Measurements from ENCODE around the gene BAZ2B. TPM values are rescaled to one million over a fixed set of nuclear protein-coding genes. Genes with fewer than 3 reads are reported as not detected.

The BAZ2B gene
- total RNA-seq, 2 donors from 2014 or later: 60.8 to 84.5 TPM

- H3K4me3 ChIP-seq: no peak overlapping the region
- TF ChIP-seq POLR2A (IDR thresholded peaks at IDR 0.05) (no peak), POLR2AphosphoS5 (IDR thresholded peaks at IDR 0.05) (no peak), CTCF (IDR thresholded peaks at IDR 0.05) (no peak)
- H3K9me3 ChIP-seq: no peaks in the 10 kb centered on the region
- H3K36me3 ChIP-seq: no peaks in the 10 kb centered on the region
- DNase-seq (ENCODE audit: low spot score): no peak
- H3K27ac ChIP-seq: no peak overlapping the region
- intact Hi-C loops (cut with DNase I): no loop called here
- no peaks in the 10 kb centered on the region for H3K4me1 ChIP-seq (replicated peaks)
- 52% methylated on average over 1 of the region's 1 CpG for WGBS
- H3K27me3 ChIP-seq (replicated peaks; ENCODE audit: insufficient read depth): no peaks in the 10 kb centered on the region
Observed at GRCh38 chr2:159553727-159554126, 62.6 kb downstream of the BAZ2B start.

GRCh38 chr2:159551806-159552205 is 64.5 kb downstream of the BAZ2B start:
- H3K4me1 ChIP-seq (replicated peaks): no peaks in the 10 kb centered on the region
- H3K9me3 ChIP-seq: no peaks in the 10 kb centered on the region
- H3K27ac ChIP-seq: no peak overlapping the region
- no peak overlapping the region for H3K4me3 ChIP-seq
- no peaks in the 10 kb centered on the region for H3K27me3 ChIP-seq (replicated peaks; ENCODE audit: insufficient read depth)
- TF ChIP-seq POLR2A (IDR thresholded peaks at IDR 0.05): no peak
- no peak for TF ChIP-seq POLR2AphosphoS5 (IDR thresholded peaks at IDR 0.05)
- TF ChIP-seq CTCF (IDR thresholded peaks at IDR 0.05): no peak
- intact Hi-C loops (cut with DNase I): no loop called here
- no peak for DNase-seq (ENCODE audit: low spot score)
- H3K36me3 ChIP-seq: no peaks in the 10 kb centered on the region
- 94% methylated on average over 1 of the region's 1 CpG for WGBS

- H3K4me1 ChIP-seq (replicated peaks): no peaks in the 10 kb centered on the region
- no peaks in the 10 kb centered on the region for H3K9me3 ChIP-seq
- no peak for DNase-seq (ENCODE audit: low spot score)
- H3K4me3 ChIP-seq: no peak overlapping the region
- no peaks in the 10 kb centered on the region for H3K36me3 ChIP-seq
- H3K27me3 ChIP-seq (replicated peaks; ENCODE audit: insufficient read depth): no peaks in the 10 kb centered on the region
- no peak overlapping the region for H3K27ac ChIP-seq
- 95% methylated on average over 2 of the region's 2 CpGs for WGBS
- TF ChIP-seq POLR2AphosphoS5 (IDR thresholded peaks at IDR 0.05) (no peak), POLR2A (IDR thresholded peaks at IDR 0.05) (no peak), CTCF (IDR thresholded peaks at IDR 0.05) (no peak)
- intact Hi-C loops (cut with DNase I): no loop called here
Observed at GRCh38 chr2:159550231-159550630, 66.1 kb downstream of the BAZ2B start.

- H3K36me3 ChIP-seq: no peaks in the 10 kb centered on the region
- H3K27me3 ChIP-seq (replicated peaks; ENCODE audit: insufficient read depth): no peaks in the 10 kb centered on the region
- no peak for DNase-seq (ENCODE audit: low spot score)
- intact Hi-C loops (cut with DNase I): no loop called here
- H3K4me3 ChIP-seq: no peak overlapping the region
- H3K27ac ChIP-seq: no peak overlapping the region
- 85% methylated on average over 6 of the region's 6 CpGs for WGBS
- TF ChIP-seq POLR2AphosphoS5 (IDR thresholded peaks at IDR 0.05): no peak
- no peak for TF ChIP-seq CTCF (IDR thresholded peaks at IDR 0.05)
- no peak for TF ChIP-seq POLR2A (IDR thresholded peaks at IDR 0.05)
- H3K9me3 ChIP-seq: no peaks in the 10 kb centered on the region
- no peaks in the 10 kb centered on the region for H3K4me1 ChIP-seq (replicated peaks)
Observed at GRCh38 chr2:159549234-159549633, 67.1 kb downstream of the BAZ2B start.

- Histone ChIP-seq H3K36me3 (no peaks in the 10 kb centered on the region), H3K27me3 (replicated peaks; ENCODE audit: insufficient read depth) (no peaks in the 10 kb centered on the region), H3K4me1 (replicated peaks) (no peaks in the 10 kb centered on the region), H3K4me3 (no peak overlapping the region), H3K27ac (no peak overlapping the region), H3K9me3 (no peaks in the 10 kb centered on the region)
- WGBS: 52% methylated on average over 3 of the region's 3 CpGs
- DNase-seq (ENCODE audit: low spot score): no peak
- intact Hi-C loops (cut with DNase I): no loop called here
- TF ChIP-seq POLR2AphosphoS5 (IDR thresholded peaks at IDR 0.05) (no peak), CTCF (IDR thresholded peaks at IDR 0.05) (no peak), POLR2A (IDR thresholded peaks at IDR 0.05) (no peak)
Observed at GRCh38 chr2:159546716-159547430, 69.5 kb downstream of the BAZ2B start.
